RWPE2 (cell line): Measurements from ENCODE around the gene ADAR.

ENCODE experiments used
- ATAC-seq: fragments of 200-7000 bp; cut with Tn5 transposase; 3 replicates; pipeline ENCODE4 v1.9.1; 2021; ENCODE audit warnings: low read depth
- DNase-seq: peaks from one replicate; pipeline ENCODE4 v3.0.0-alpha.2; 2020; ENCODE audit warnings: low spot score
- H3K27ac ChIP-seq: fragments of 450-650 bp; 2 replicates; pipeline ENCODE4 v1.5.1; 2017; ENCODE audit warnings: mild to moderate bottlenecking; ENCODE audit not compliant: poor library complexity, severe bottlenecking
- H3K27me3 ChIP-seq: fragments of 250-450 bp; sonication (Bioruptor Pico); 2 replicates; pipeline ENCODE4 v1.5.1; 2021; ENCODE audit warnings: mild to moderate bottlenecking, moderate library complexity; ENCODE audit not compliant: insufficient read depth, poor library complexity, severe bottlenecking
- H3K36me3 ChIP-seq: fragments of 250-450 bp; sonication (Bioruptor Pico); 2 replicates; pipeline ENCODE4 v1.5.1; 2020; ENCODE audit warnings: low read depth, mild to moderate bottlenecking, moderate library complexity
- H3K4me1 ChIP-seq: fragments of 250-450 bp; sonication (Bioruptor Pico); 2 replicates; pipeline ENCODE4 v1.5.1; 2021; ENCODE audit warnings: mild to moderate bottlenecking, moderate library complexity; ENCODE audit not compliant: insufficient read depth, poor library complexity, severe bottlenecking
- H3K4me3 ChIP-seq: fragments of 250-450 bp; sonication (Bioruptor Pico); 2 replicates; pipeline ENCODE4 v1.5.1; 2021; ENCODE audit warnings: mild to moderate bottlenecking, moderate library complexity; ENCODE audit not compliant: severe bottlenecking
- H3K9me3 ChIP-seq: fragments of 250-450 bp; sonication (Bioruptor Pico); 2 replicates; pipeline ENCODE4 v1.5.1; 2021; ENCODE audit warnings: mild to moderate bottlenecking, moderate library complexity; ENCODE audit not compliant: severe bottlenecking
- CTCF ChIP-seq: fragments of 450-650 bp; IDR thresholded peaks from one replicate; pipeline ENCODE4 v1.5.1; 2017; ENCODE audit warnings: mild to moderate bottlenecking, moderate library complexity; ENCODE audit not compliant: poor library complexity, severe bottlenecking

ADAR gene

GRCh38 chr1:154609398-154610380, 1.7 kb upstream of the ADAR start:
- DNase-seq (no peak), ATAC-seq (peak; percentile 58)
- peaks cover 5% of the 10 kb centered on the region for H3K4me1 ChIP-seq
- no peak overlapping the region for H3K4me3 ChIP-seq
- H3K36me3 ChIP-seq, result peaks cover 11% of the 10 kb centered on the region
- no peaks in the 10 kb centered on the region for H3K9me3 ChIP-seq
- H3K27me3 ChIP-seq, result no peaks in the 10 kb centered on the region
- H3K27ac ChIP-seq, result peak overlapping the region; percentile 82
- TF ChIP-seq CTCF, result no peak

GRCh38 chr1:154608397-154609270, 648 bp upstream of the ADAR start:
- Histone ChIP-seq H3K27me3 (no peaks in the 10 kb centered on the region), H3K9me3 (no peaks in the 10 kb centered on the region), H3K27ac (peak overlapping the region; percentile 82), H3K4me3 (peak overlapping the region; percentile 74), H3K4me1 (peaks cover 5% of the 10 kb centered on the region), H3K36me3 (peaks cover 11% of the 10 kb centered on the region)
- DNase-seq (no peak), ATAC-seq (peak; percentile 18; the same call in 1 of the 3 replicates)
- no peak for TF ChIP-seq CTCF

- peak overlapping the region; percentile 82 for H3K27ac ChIP-seq
- peaks cover 18% of the 10 kb centered on the region for H3K36me3 ChIP-seq
- peak; percentile 26; the same call in 2 of the 3 replicates for ATAC-seq
- peaks cover 5% of the 10 kb centered on the region for H3K4me1 ChIP-seq
- no peak for TF ChIP-seq CTCF
- H3K9me3 ChIP-seq, result no peaks in the 10 kb centered on the region
- DNase-seq, result no peak
- no peaks in the 10 kb centered on the region for H3K27me3 ChIP-seq
- peak overlapping the region; percentile 74 for H3K4me3 ChIP-seq
Measured at GRCh38 chr1:154607106-154607608, 829 bp downstream of the ADAR start.

GRCh38 chr1:154605534-154605933, 2.5 kb downstream of the ADAR start:
- DNase-seq, result no peak
- Histone ChIP-seq H3K9me3 (no peaks in the 10 kb centered on the region), H3K4me3 (no peak overlapping the region), H3K27me3 (no peaks in the 10 kb centered on the region), H3K36me3 (peaks cover 34% of the 10 kb centered on the region), H3K27ac (no peak overlapping the region), H3K4me1 (peaks cover 5% of the 10 kb centered on the region)
- no peak for TF ChIP-seq CTCF
- no peak for ATAC-seq
